Tibial nerve (tissue), 4 donors: ENCODE data around the gene RNF208. TPM values are rescaled to one million over a fixed set of nuclear protein-coding genes. Genes with fewer than 3 reads are reported as not detected.

Experiments used
- DNase-seq, 2 donors: peaks; one replicate each; pipeline ENCODE4 v3.0.0-alpha.2; 2019; ENCODE audit warnings: low spot score in 2 of 2
- H3K27ac ChIP-seq, 4 donors: fragments of 200-600 bp; sonication (generic) in 3 of 4; one replicate each; pipeline ENCODE4 v1.5.1; 2017 to 2019; ENCODE audit warnings: mild to moderate bottlenecking in 1 of 4
- H3K27me3 ChIP-seq, 2 donors: fragments of 200-600 bp; sonication (generic) in 1 of 2; one replicate each; pipeline versions ENCODE4 v1.5.1 to v1.6.0; 2017 to 2019
- H3K36me3 ChIP-seq, 3 donors: fragments of 200-600 bp; sonication (generic); one replicate each; pipeline ENCODE4 v1.5.1; 2018 to 2019
- H3K4me1 ChIP-seq, 4 donors: fragments of 200-600 bp; sonication (generic) in 3 of 4; one replicate each; pipeline ENCODE4 v1.5.1; 2017 to 2019
- H3K4me3 ChIP-seq, 4 donors: fragments of 200-600 bp; sonication (generic) in 3 of 4; one replicate each; pipeline ENCODE4 v1.5.1; 2017 to 2019; ENCODE audit warnings: mild to moderate bottlenecking in 1 of 4, moderate library complexity in 1 of 4
- H3K9me3 ChIP-seq, 4 donors: fragments of 200-600 bp; sonication (generic) in 3 of 4; one replicate each; pipeline ENCODE4 v1.5.1; 2017 to 2019
- CTCF ChIP-seq, 5 experiments: fragments of 200-600 bp in 3 of 5; fragments of 450-650 bp in 2 of 5; sonication (generic) in 3 of 5; IDR thresholded peaks; one replicate each; pipeline ENCODE4 v1.5.1; 2016 to 2019; ENCODE audit warnings: antibody characterized with exemption in 5 of 5, mild to moderate bottlenecking in 3 of 5, moderate library complexity in 2 of 5
- EP300 ChIP-seq, 2 donors: sonication (generic); formaldehyde crosslinking; IDR thresholded peaks; one replicate each; pipeline ENCODE4 v1.6.1; 2017; ENCODE audit warnings: antibody characterized with exemption in 2 of 2, mild to moderate bottlenecking in 1 of 2
- POLR2A ChIP-seq, 2 donors: fragments of 450-650 bp; IDR thresholded peaks; one replicate each; pipeline ENCODE4 v1.6.1; 2017; ENCODE audit warnings: antibody characterized with exemption in 2 of 2, mild to moderate bottlenecking in 2 of 2, moderate library complexity in 2 of 2
- WGBS, 2 donors: methylation state at CpG; one replicate each; pipeline ENCODE4 v1.1.5; 2018; 5-methylcytosine and 5-hydroxymethylcytosine counted together
- total RNA-seq, 4 donors: library from RNA; depleted of rRNA; stranded (reverse); fragments of >200 nt; gene quantifications; one replicate each; pipeline ENCODE4 v1.1.0, GENCODE V29; 2016

RNF208 gene
- total RNA-seq, 4 donors from 2014 or later, result 0.63 to 8.1 (median 1.5) TPM

DNA sequence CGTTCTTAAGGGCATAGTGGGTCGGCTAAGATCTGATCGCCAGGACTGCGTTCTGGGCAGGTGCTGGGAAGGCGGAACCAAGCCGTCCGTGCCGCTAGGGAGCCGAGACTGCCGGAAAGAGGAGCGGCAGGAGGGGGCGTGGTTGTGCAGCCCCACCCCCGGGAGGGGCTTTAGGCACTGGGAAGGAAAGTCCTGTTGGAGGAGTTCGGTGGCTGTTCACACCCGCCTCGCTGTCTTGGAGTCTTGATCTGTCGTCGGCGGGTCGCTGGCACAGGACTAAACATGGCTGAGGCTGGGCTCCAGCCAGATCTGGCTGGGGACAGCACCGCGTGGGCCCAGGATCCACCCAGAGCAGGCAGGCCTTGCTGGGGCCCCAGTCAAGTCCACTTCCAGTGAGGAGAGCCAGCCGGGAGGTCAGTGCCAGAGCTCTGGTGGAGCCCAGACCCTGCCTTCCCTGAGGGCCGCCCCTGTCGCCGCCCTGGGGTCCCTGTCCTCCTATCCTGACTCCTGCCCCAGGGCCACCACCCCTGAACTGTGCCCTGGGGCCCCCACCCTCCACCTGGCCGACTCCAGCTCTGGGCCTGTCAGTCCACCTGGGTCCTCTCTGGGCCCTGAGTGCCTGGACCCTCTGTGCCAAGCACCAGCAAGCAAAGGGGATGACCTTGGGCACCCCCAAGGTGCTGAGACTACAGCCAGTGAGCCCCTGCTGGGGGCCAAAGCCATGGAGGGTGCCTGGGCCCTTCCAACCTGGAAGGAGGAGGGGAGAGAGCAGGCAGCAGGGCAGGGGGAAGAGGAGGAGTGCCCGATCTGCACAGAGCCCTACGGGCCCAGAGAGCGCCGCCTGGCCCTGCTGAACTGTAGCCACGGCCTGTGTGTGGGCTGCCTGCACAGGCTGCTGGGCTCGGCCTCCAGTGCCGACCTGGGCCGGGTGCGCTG, 4.5 kb downstream of the RNF208 start:
- 52 to 65% methylated on average over 14 to 29 of the region's 36 CpGs for WGBS, 2 donors
- DNase-seq, result peak; percentile 43 to 48
- H3K27me3 ChIP-seq, result no peaks in the 10 kb centered on the region

GRCh38 chr9:137216188-137216965, 5.7 kb downstream of the RNF208 start:
- Histone ChIP-seq H3K27ac (peak overlapping the region in 3 of 4 donors; percentile 54 to 80 (median 76)), H3K9me3 (no peaks in the 10 kb centered on the region), H3K4me3 (no peak overlapping the region), H3K27me3 (no peaks in the 10 kb centered on the region), H3K4me1 (peaks cover 0 to 47% (median 17%) of the 10 kb centered on the region in 4 donors), H3K36me3 (peaks cover 0 to 37% (median 0%) of the 10 kb centered on the region in 3 donors)
- no peak for TF ChIP-seq POLR2A (IDR thresholded peaks at IDR 0.05)
- no peak for TF ChIP-seq EP300 (IDR thresholded peaks at IDR 0.05)
- TF ChIP-seq CTCF (IDR thresholded peaks at IDR 0.05), result no peak
- DNase-seq, result no peak
- WGBS, 2 donors, result 81 to 85% methylated on average over 16 to 19 of the region's 30 CpGs

More for the DNA sequence above, 4.5 kb downstream of the RNF208 start:
- H3K36me3 ChIP-seq, result peaks cover 0 to 37% (median 0%) of the 10 kb centered on the region in 3 donors
- peak in 1 of 5 experiments; percentile 20 for TF ChIP-seq CTCF (IDR thresholded peaks at IDR 0.05)
- peak in 1 of 2 donors; percentile 53 for TF ChIP-seq EP300 (IDR thresholded peaks at IDR 0.05)
- TF ChIP-seq POLR2A (IDR thresholded peaks at IDR 0.05), result peak in 1 of 2 donors; percentile 29
- H3K4me1 ChIP-seq, result peaks cover 0 to 55% (median 23%) of the 10 kb centered on the region in 4 donors
- peak overlapping the region in 3 of 4 donors; percentile 76 to 83 (median 80) for H3K27ac ChIP-seq
- H3K9me3 ChIP-seq, result no peaks in the 10 kb centered on the region
- peak overlapping the region in 2 of 4 donors; percentile 31 to 40 for H3K4me3 ChIP-seq

GRCh38 chr9:137215196-137215986, 6.6 kb downstream of the RNF208 start:
- Histone ChIP-seq H3K27ac (peak overlapping the region in 1 of 4 donors; percentile 80), H3K4me1 (peaks cover 0 to 37% (median 13%) of the 10 kb centered on the region in 4 donors), H3K36me3 (peaks cover 0 to 43% (median 0%) of the 10 kb centered on the region in 3 donors), H3K4me3 (no peak overlapping the region), H3K27me3 (no peaks in the 10 kb centered on the region), H3K9me3 (no peaks in the 10 kb centered on the region)
- no peak for DNase-seq
- 91 to 98% methylated on average over 20 to 21 of the region's 22 CpGs for WGBS, 2 donors
- TF ChIP-seq POLR2A (IDR thresholded peaks at IDR 0.05) (no peak), CTCF (IDR thresholded peaks at IDR 0.05) (no peak), EP300 (IDR thresholded peaks at IDR 0.05) (no peak)

GRCh38 chr9:137214620-137215019, 7.4 kb downstream of the RNF208 start:
- WGBS, 2 donors, result 92 to 95% methylated on average over 15 to 17 of the region's 19 CpGs
- H3K36me3 ChIP-seq, result peaks cover 0 to 50% (median 0%) of the 10 kb centered on the region in 3 donors
- H3K9me3 ChIP-seq, result no peaks in the 10 kb centered on the region
- peaks cover 0 to 30% (median 13%) of the 10 kb centered on the region in 4 donors for H3K4me1 ChIP-seq
- TF ChIP-seq EP300 (IDR thresholded peaks at IDR 0.05), result no peak
- no peak for TF ChIP-seq CTCF (IDR thresholded peaks at IDR 0.05)
- TF ChIP-seq POLR2A (IDR thresholded peaks at IDR 0.05), result no peak
- no peak overlapping the region for H3K4me3 ChIP-seq
- no peak for DNase-seq
- H3K27me3 ChIP-seq, result no peaks in the 10 kb centered on the region
- H3K27ac ChIP-seq, result no peak overlapping the region
